DOHH2 (cell line): ENCODE results near the gene MEGF11.

ENCODE experiments used
- EZH2phosphoT487 ChIP-seq: fragments of 200-600 bp; sonication (generic); IDR thresholded peaks from 2 replicates; pipeline ENCODE4 v1.6.1; 2017; ENCODE audit warnings: borderline replicate concordance, mild to moderate bottlenecking, antibody characterized with exemption, low read length, moderate library complexity, mixed read lengths
- TF ChIP-seq, protein P1 (sequence below): fragments of 200-600 bp; sonication (generic); IDR thresholded peaks from one replicate; pipeline ENCODE4 v1.5.1; 2014; ENCODE audit warnings: antibody characterized with exemption, mild to moderate bottlenecking, low read depth, low read length; ENCODE audit not compliant: poor library complexity, severe bottlenecking

DNA sequence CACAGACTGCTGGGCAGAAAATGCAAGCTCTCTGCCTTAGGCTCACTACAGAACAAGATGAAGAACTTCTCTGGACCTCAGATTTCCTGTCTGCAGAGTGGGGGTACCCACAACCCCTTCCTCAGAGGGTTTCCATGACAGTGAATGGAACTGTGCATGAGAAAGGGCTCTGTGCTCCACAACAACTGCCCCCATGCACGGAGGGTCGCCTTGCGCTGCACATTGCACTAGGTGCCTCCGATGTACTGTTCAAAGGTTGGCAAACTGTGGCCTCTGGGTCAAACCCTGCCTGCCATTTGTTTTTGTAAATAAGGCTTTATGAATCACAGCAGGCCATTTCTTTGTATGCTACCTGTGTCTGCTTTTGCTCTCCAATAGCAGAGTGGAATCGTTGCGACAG lies 212.3 kb downstream of the MEGF11 start:
- TF ChIP-seq, protein P1, sequence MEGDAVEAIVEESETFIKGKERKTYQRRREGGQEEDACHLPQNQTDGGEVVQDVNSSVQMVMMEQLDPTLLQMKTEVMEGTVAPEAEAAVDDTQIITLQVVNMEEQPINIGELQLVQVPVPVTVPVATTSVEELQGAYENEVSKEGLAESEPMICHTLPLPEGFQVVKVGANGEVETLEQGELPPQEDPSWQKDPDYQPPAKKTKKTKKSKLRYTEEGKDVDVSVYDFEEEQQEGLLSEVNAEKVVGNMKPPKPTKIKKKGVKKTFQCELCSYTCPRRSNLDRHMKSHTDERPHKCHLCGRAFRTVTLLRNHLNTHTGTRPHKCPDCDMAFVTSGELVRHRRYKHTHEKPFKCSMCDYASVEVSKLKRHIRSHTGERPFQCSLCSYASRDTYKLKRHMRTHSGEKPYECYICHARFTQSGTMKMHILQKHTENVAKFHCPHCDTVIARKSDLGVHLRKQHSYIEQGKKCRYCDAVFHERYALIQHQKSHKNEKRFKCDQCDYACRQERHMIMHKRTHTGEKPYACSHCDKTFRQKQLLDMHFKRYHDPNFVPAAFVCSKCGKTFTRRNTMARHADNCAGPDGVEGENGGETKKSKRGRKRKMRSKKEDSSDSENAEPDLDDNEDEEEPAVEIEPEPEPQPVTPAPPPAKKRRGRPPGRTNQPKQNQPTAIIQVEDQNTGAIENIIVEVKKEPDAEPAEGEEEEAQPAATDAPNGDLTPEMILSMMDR: no peak
- TF ChIP-seq EZH2phosphoT487: no peak
